Measurements from ENCODE around the gene ANKIB1. TPM values are rescaled to one million over a fixed set of nuclear protein-coding genes. Genes with fewer than 3 reads are reported as not detected.

ANKIB1 gene
- total and polyA plus RNA-seq, 9 of the 15 experiments (the other 6 are each of a cell fraction or from before 2014, with no cell fraction given), result 5.9 to 25.2 (median 16.1) TPM

GRCh38 chr7:92245487-92246359 lies at the start of gene ANKIB1, which contains the start of gene KRIT1 (continued):
- TF ChIP-seq ZNF398 (CRISPR knock-in tag; IDR thresholded peaks at IDR 0.05) (no peak), ZNF778 (CRISPR knock-in tag; IDR thresholded peaks at IDR 0.05) (no peak), ZBTB7A (IDR thresholded peaks at IDR 0.05; ENCODE audit: borderline replicate concordance, control insufficient read depth, low read depth, low read length) (peak; percentile 90), RAD21 (CRISPR knock-in tag; conservative IDR thresholded peaks at IDR 0.05 in 1 of 2, IDR thresholded peaks at IDR 0.05 in 1 of 2) (peak in 1 of 2 experiments; percentile 14; a peak in 2 of 4 replicates), SIN3A (IDR thresholded peaks at IDR 0.05; ENCODE audit: borderline replicate concordance in 2 of 2, control insufficient read depth in 1 of 2, low read depth in 2 of 2, low read length in 2 of 2) (peak; percentile 22 to 73; a peak in 2 of 4 replicates), HCFC1 (IDR thresholded peaks at IDR 0.05; ENCODE audit: low read depth, low read length) (peak; percentile 73), E2F5 (CRISPR knock-in tag; IDR thresholded peaks at IDR 0.05) (no peak; the same call in 1 of the 2 replicates), JUN (IDR thresholded peaks at IDR 0.05; ENCODE audit: borderline replicate concordance, low read depth, low read length) (peak; percentile 10; the same call in 1 of the 2 replicates), JUN (CRISPR knock-in tag; IDR thresholded peaks at IDR 0.05; ENCODE audit: borderline replicate concordance) (no peak; the same call in 1 of the 2 replicates), EHMT2 (IDR thresholded peaks at IDR 0.05) (peak; percentile 79), FOXP4 (CRISPR knock-in tag; IDR thresholded peaks at IDR 0.05; ENCODE audit: borderline replicate concordance) (peak; percentile 20; the same call in 1 of the 2 replicates), BCLAF1 (IDR thresholded peaks at IDR 0.05; ENCODE audit: borderline replicate concordance in 1 of 2, control insufficient read depth in 1 of 2, low read depth in 2 of 2, low read length in 1 of 2) (no peak)
- TF ChIP-seq, protein P1, sequence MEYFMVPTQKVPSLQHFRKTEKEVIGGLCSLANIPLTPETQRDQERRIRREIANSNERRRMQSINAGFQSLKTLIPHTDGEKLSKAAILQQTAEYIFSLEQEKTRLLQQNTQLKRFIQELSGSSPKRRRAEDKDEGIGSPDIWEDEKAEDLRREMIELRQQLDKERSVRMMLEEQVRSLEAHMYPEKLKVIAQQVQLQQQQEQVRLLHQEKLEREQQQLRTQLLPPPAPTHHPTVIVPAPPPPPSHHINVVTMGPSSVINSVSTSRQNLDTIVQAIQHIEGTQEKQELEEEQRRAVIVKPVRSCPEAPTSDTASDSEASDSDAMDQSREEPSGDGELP (CRISPR knock-in tag; IDR thresholded peaks at IDR 0.05; ENCODE audit: borderline replicate concordance), result peak; percentile 75

Measured in K562 (cell line).